HG03064 (cell line): Measurements from ENCODE around the gene NMNAT2.

Source experiments
- ATAC-seq: cut with Tn5 transposase; IDR thresholded peaks from one replicate; pipeline ENCODE4 v1.9.1; 2021; ENCODE audit warnings: low read depth; ENCODE audit not compliant: unreplicated experiment

Gene NMNAT2

DNA sequence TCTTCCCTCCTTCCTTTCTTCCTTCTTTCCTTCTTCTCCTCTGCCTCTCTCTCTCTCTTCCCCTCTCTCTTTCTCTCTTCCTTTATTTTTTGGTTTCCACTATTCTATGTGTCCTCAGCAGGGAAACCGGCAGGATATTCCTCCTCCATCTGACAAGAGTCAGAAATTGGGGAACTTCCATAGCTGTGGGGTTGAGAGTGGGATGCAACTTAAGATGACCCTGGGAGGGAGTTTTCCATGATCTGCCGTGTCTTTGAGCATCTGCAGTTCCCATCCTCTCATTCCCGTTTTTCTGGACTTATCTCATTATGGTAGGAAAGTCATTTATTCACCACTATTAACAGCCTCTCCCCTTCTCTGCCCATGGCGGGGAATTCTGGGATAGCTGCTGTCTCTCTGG lies 98.6 kb downstream of the NMNAT2 start:
- no peak for ATAC-seq

GRCh38 chr1:183319051-183319450 lies 99.1 kb downstream of the NMNAT2 start:
- ATAC-seq = no peak

GRCh38 chr1:183318433-183318832 lies 99.7 kb downstream of the NMNAT2 start:
- ATAC-seq = no peak

GRCh38 chr1:183315991-183316758 lies 102.0 kb downstream of the NMNAT2 start:
- ATAC-seq = no peak

- ATAC-seq = no peak
Measured at GRCh38 chr1:183313063-183313462, 105.1 kb downstream of the NMNAT2 start.

DNA sequence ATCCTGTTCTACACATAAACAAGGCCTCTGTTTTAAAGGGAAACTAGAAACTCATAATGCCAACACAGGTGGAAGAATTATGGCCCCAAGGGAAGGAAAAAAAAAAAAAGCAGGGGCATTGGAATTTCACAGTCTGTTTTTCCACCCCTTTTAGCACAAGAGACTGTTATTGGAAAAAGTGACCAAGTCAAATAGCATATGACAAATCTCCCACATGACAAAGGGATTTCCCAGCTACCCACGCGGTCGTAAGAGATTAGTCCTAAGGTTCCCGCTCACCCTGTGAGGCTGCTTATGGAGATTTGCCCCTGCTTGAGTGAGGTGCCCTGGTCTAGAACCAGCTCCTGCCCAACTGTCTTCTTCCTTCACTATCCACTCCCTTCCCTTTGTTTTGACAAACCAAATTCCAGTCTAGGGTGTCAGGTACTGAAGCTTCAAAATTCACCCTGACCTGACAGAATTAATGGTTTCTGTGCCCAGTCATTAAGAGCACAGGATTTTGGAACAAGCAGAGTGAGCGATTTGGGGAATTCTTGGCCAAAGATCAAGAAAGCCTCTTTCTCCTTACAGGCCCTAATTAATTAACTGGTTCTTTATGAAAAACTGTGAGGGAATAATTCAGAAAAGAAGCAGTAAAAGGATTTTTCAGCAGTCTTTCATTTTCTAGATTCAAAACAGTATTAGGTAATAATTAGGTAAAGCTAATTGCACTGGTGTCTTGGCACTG lies 107.3 kb downstream of the NMNAT2 start:
- no peak for ATAC-seq

GRCh38 chr1:183308719-183309118 lies 109.5 kb downstream of the NMNAT2 start:
- ATAC-seq = no peak

DNA sequence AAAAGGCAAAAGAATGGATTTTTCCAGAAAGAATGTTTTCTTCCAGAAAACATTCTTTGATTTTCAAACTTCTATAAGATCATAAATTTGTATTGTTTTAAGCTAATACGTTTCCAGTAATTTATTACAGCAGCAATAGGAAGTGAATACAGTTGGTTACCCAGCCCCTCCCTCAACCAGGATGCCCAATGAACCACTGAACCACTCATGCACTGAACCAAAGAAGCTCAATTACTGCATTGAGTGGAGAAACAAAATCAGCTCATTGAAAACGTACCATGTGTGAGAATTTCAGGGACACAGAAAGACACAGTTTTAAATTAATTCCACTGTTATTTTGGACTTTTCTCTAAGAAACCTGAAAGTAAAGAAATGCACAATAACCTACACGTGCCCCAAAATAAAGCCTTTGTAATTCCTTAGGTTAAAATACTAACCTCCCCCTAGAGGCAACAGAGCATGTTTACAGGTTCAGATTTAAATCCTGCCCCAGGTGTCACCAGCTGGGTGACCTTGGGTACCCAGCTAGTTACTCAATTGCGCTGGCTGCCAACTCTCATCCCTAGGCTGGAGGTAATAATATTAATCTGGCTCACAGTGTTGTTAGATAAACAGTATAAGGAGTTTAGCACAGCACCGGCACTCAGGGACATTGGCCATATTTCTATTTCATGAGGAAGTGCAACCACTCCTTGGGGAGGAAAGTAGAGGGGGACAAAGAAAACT lies 111.7 kb downstream of the NMNAT2 start:
- ATAC-seq = no peak

DNA sequence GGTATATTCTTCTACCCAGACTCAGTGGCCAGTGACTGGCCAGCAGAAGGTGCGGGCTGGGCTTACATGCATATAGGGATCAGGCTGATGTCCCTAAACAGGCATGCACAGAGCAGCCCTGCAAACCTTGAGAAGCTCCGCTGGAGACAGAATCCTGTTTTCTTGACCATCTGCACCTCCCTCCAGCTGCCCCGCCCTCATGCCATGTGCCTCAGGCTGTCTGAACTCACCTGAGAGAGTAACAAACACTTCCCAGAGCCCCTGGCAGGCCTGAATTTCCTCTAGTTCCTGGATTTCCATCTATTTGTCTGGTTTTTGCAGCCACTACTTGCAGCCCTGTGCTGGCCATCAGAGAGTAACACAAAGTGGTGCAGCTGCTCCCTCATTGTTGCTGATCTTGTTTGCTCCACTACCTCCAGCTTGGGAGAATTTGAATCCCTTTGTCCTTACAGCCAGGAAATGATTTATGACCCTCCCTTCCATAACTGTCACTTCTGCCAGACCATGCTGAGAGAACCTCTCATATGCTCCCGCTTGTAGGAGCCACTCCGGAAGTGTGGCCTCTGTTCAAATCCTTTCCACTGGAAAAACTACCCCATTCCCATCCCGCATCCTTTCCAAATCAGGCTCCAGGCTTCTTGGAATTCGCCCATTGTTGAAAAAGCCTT lies 113.6 kb downstream of the NMNAT2 start:
- no peak for ATAC-seq

- no peak for ATAC-seq
Measured at GRCh38 chr1:183303901-183304300, 114.3 kb downstream of the NMNAT2 start.

GRCh38 chr1:183303323-183303645 lies 114.9 kb downstream of the NMNAT2 start:
- ATAC-seq = no peak

DNA sequence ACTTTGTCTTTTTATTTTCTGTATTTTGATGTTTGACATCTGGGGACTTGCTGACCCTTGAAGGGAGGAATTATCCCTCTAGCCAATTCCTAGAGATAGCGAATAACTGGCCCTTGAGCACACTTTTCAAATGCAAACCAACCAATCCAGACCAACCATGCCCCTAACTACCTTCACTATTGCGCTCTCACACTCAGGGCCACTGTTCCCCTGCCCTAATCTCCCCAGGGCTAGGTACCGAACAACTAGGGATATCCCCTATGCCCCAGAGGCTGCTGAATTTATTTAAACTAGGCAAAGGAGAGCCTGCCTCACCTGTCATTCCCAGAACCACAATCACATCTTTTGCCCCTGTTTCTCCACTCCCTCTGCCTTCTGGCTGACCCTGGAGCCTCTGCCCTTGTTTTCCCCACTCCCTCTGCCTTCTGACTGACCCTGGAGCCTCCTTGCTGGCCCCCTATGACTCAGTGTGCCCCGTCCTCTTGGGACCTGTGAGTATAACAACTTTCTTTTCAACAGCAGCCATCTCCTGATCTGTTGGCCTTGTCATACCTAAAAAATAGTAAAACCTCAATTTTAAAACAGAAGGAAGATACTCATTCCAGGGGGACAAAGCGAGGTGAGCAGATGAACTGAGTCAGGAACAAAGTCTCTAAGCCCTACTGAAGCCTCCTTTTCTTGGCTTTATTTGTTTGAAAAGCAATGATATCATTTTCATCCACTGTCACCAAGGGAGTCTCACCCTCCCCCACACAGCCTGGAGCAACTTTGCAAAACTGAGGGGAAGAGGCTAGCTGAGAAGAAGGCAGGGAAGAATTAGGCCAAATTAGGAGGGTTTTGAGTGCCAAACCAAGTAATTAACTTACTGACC lies 115.5 kb downstream of the NMNAT2 start:
- ATAC-seq = no peak

- no peak for ATAC-seq
Measured at GRCh38 chr1:183301239-183301638, 116.9 kb downstream of the NMNAT2 start.

DNA sequence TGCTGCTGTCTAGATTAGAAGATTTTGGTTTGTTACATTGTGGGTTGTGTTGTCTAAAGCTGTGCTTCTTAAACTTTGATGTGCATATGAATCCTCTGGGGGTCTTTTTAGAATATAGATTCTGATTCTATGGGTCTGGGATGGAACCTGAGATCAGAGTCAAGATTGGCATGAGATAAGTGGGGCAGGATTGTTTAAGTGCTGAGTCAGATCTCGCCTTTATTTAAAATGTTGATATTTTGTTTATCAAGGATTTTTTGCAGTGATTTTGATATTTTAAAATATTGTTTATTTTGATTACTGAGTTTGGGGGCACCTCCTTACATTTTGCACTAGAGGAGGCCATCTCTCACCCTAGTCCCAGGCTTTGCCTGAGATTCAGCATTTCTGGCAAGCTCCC lies 117.4 kb downstream of the NMNAT2 start:
- no peak for ATAC-seq

GRCh38 chr1:183300395-183300794 lies 117.8 kb downstream of the NMNAT2 start:
- no peak for ATAC-seq

DNA sequence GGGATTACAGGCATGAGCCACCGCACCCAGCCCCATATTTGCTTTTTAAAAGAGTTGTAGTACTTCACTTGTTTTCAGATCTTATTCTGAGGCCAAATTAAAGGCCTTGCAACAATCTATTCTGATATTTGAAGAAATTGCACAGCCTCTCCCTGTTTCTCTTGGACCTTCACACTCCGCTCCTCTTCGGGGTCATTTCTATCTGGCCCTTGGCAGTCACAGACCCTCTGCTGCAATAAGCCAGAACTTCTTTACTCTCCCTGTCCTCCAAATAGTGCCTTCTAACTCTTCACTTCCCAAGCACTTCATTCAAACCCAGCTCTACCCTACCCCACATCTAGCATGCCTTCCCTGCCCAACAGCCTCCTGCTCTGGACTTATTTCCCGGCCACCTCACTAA lies 121.4 kb downstream of the NMNAT2 start:
- no peak for ATAC-seq

DNA sequence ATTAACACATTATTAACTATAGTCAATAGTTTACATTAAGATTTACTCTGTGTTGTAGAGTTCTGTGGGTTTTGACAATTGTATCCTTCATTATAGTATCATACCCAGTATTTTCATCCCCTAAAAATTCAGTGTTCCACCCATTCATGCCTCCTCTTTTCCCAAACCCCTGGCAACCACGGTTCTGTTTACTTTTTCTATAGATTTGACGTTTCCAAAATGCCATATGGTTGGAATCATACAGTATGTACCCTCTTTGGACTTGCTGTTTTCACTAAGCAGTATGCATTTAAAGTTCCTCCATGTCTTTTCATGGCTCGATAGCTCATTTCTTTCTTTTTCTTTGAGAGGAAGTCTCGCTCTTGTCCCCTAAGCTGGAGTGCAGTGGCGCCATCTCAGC lies 122.7 kb downstream of the NMNAT2 start:
- ATAC-seq = no peak

- ATAC-seq = no peak
Measured at GRCh38 chr1:183293876-183294275, 124.3 kb downstream of the NMNAT2 start.

GRCh38 chr1:183293241-183293640 lies 124.9 kb downstream of the NMNAT2 start:
- no peak for ATAC-seq
